Skeletal muscle tissue (tissue), 4 donors: Measurements from ENCODE around the gene KIF19. TPM values are rescaled to one million over a fixed set of nuclear protein-coding genes. Genes with fewer than 3 reads are reported as not detected.
"Not testable (repeated sequence)": the region's sequence is repeated elsewhere in the genome, so short reads cannot be mapped to it uniquely, and the experiment has no call there.

Source experiments
- H3K27ac ChIP-seq: one replicate; pipeline ENCODE4 v1.7.0; 2013; ENCODE audit warnings: mild to moderate bottlenecking, low read depth, low read length, inconsistent platforms
- H3K27me3 ChIP-seq, 3 donors: one replicate each; pipeline ENCODE4 v1.7.0; 2013; ENCODE audit warnings: low read length in 3 of 3; ENCODE audit not compliant: control insufficient read depth in 3 of 3, insufficient read depth in 3 of 3
- H3K36me3 ChIP-seq, 3 donors: one replicate each; pipeline ENCODE4 v1.7.0; 2013; ENCODE audit warnings: low read length in 3 of 3; ENCODE audit not compliant: control insufficient read depth in 3 of 3, insufficient read depth in 3 of 3
- H3K4me1 ChIP-seq, 3 donors: one replicate each; pipeline ENCODE4 v1.7.0; 2013; ENCODE audit warnings: low read length in 3 of 3, mild to moderate bottlenecking in 3 of 3; ENCODE audit not compliant: control insufficient read depth in 3 of 3, insufficient read depth in 3 of 3
- H3K4me3 ChIP-seq, 3 donors: one replicate each; pipeline ENCODE4 v1.7.0; 2013; ENCODE audit warnings: low read length in 3 of 3
- H3K9ac ChIP-seq, 3 donors: one replicate each; pipeline ENCODE4 v1.7.0; 2013; ENCODE audit warnings: low read length in 3 of 3, mild to moderate bottlenecking in 3 of 3, moderate library complexity in 2 of 3, low read depth in 1 of 3
- H3K9me3 ChIP-seq, 3 donors: one replicate each; pipeline ENCODE4 v1.7.0; 2013; ENCODE audit warnings: low read length in 3 of 3; ENCODE audit not compliant: control insufficient read depth in 3 of 3
- total RNA-seq: library from RNA; depleted of rRNA; stranded (reverse); fragments of >200 nt; gene quantifications from one replicate; pipeline ENCODE4 v1.2.3, GENCODE V29; 2014
- donor health status: Osteomylitis.

The KIF19 gene
- 1.0 TPM for total RNA-seq

- Histone ChIP-seq H3K4me3 (peak within 1 kb of the TSS; percentile 64 to 71 (median 66)), H3K9ac (peak within 1 kb of the TSS; percentile 16 to 76 (median 57)), H3K27ac (no peak within 1 kb of the TSS), H3K4me1 (peaks cover 13 to 20% (median 19%) of the 10 kb centered on the region in 3 donors), H3K27me3 (peaks cover 4 to 18% (median 11%) of the 10 kb centered on the region in 3 donors), H3K9me3 (no peaks in the 10 kb centered on the region), H3K36me3 (no peaks in the 10 kb centered on the region)
Observed at GRCh38 chr17:74325743-74326379, at the start of gene KIF19. Gene KIF19 (plus strand): TSS chr17:74326226. CDS start chr17:74326350, 124 bp downstream.

- H3K27ac ChIP-seq, result peak overlapping the region; percentile 75
Observed at GRCh38 chr17:74276541-74277009, 49.5 kb upstream of the KIF19 start.

GRCh38 chr17:74277935-74278334 lies 48.1 kb upstream of the KIF19 start:
- peaks cover 12 to 16% (median 13%) of the 10 kb centered on the region in 3 donors for H3K4me1 ChIP-seq

More at GRCh38 chr17:74276541-74277009, 49.5 kb upstream of the KIF19 start:
- H3K36me3 ChIP-seq, result no peaks in the 10 kb centered on the region
- H3K9ac ChIP-seq, result peak overlapping the region in 1 of 3 donors; percentile 33
- H3K4me1 ChIP-seq, result peaks cover 15 to 24% (median 18%) of the 10 kb centered on the region in 3 donors
- peaks cover 22 to 27% (median 26%) of the 10 kb centered on the region in 3 donors for H3K27me3 ChIP-seq
- no peaks in the 10 kb centered on the region for H3K9me3 ChIP-seq
- no peak overlapping the region for H3K4me3 ChIP-seq

GRCh38 chr17:74279617-74280016 lies 46.4 kb upstream of the KIF19 start:
- H3K4me3 ChIP-seq, H3K9me3 ChIP-seq, H3K9ac ChIP-seq, H3K36me3 ChIP-seq, H3K27ac ChIP-seq: not testable (repeated sequence)
- Histone ChIP-seq H3K27me3 (peaks cover 7 to 18% (median 13%) of the 10 kb centered on the region in 3 donors), H3K4me1 (peaks cover 6 to 10% (median 8%) of the 10 kb centered on the region in 3 donors)

More at GRCh38 chr17:74277935-74278334, 48.1 kb upstream of the KIF19 start:
- Histone ChIP-seq H3K27me3 (peaks cover 19 to 27% (median 24%) of the 10 kb centered on the region in 3 donors), H3K9me3 (no peaks in the 10 kb centered on the region), H3K27ac (no peak overlapping the region), H3K4me3 (no peak overlapping the region), H3K36me3 (no peaks in the 10 kb centered on the region), H3K9ac (no peak overlapping the region)

GRCh38 chr17:74280093-74280513 lies 45.9 kb upstream of the KIF19 start:
- Histone ChIP-seq H3K9me3 (no peaks in the 10 kb centered on the region), H3K36me3 (no peaks in the 10 kb centered on the region), H3K9ac (no peak overlapping the region), H3K27me3 (peaks cover 3 to 18% (median 15%) of the 10 kb centered on the region in 3 donors), H3K4me1 (peaks cover 6 to 9% (median 7%) of the 10 kb centered on the region in 3 donors), H3K27ac (no peak overlapping the region), H3K4me3 (no peak overlapping the region)

- H3K4me1 ChIP-seq, result peaks cover 0 to 3% (median 0%) of the 10 kb centered on the region in 3 donors
Observed at GRCh38 chr17:74281799-74282198, 44.2 kb upstream of the KIF19 start.

GRCh38 chr17:74282274-74282586 lies 43.8 kb upstream of the KIF19 start:
- H3K4me3 ChIP-seq, H3K27ac ChIP-seq, H3K4me1 ChIP-seq, H3K9ac ChIP-seq, H3K36me3 ChIP-seq, H3K9me3 ChIP-seq: not testable (repeated sequence)
- H3K27me3 ChIP-seq, result peaks cover 0 to 15% (median 10%) of the 10 kb centered on the region in 3 donors

More at GRCh38 chr17:74281799-74282198, 44.2 kb upstream of the KIF19 start:
- Histone ChIP-seq H3K9ac (no peak overlapping the region), H3K4me3 (no peak overlapping the region), H3K27me3 (peaks cover 0 to 15% (median 11%) of the 10 kb centered on the region in 3 donors), H3K9me3 (no peaks in the 10 kb centered on the region), H3K36me3 (no peaks in the 10 kb centered on the region), H3K27ac (no peak overlapping the region)

GRCh38 chr17:74282587-74283370 lies 43.2 kb upstream of the KIF19 start:
- H3K4me1 ChIP-seq, result no peaks in the 10 kb centered on the region
- no peak overlapping the region for H3K27ac ChIP-seq
- no peak overlapping the region for H3K4me3 ChIP-seq
- H3K36me3 ChIP-seq, result no peaks in the 10 kb centered on the region
- no peaks in the 10 kb centered on the region for H3K9me3 ChIP-seq
- peaks cover 0 to 15% (median 6%) of the 10 kb centered on the region in 3 donors for H3K27me3 ChIP-seq
- H3K9ac ChIP-seq, result no peak overlapping the region

- no peak overlapping the region for H3K9ac ChIP-seq
- H3K36me3 ChIP-seq, result no peaks in the 10 kb centered on the region
- H3K27ac ChIP-seq, result no peak overlapping the region
- no peak overlapping the region for H3K4me3 ChIP-seq
- no peaks in the 10 kb centered on the region for H3K4me1 ChIP-seq
- no peaks in the 10 kb centered on the region for H3K9me3 ChIP-seq
- peaks cover 0 to 15% (median 6%) of the 10 kb centered on the region in 3 donors for H3K27me3 ChIP-seq
Observed at GRCh38 chr17:74283371-74283673, 42.7 kb upstream of the KIF19 start.
